ENCODE measurements around the gene AHSP. TPM values are rescaled to one million over a fixed set of nuclear protein-coding genes. Genes with fewer than 3 reads are reported as not detected.

Gene AHSP
- total RNA-seq, 4 donors from 2014 or later = not detected

DNA sequence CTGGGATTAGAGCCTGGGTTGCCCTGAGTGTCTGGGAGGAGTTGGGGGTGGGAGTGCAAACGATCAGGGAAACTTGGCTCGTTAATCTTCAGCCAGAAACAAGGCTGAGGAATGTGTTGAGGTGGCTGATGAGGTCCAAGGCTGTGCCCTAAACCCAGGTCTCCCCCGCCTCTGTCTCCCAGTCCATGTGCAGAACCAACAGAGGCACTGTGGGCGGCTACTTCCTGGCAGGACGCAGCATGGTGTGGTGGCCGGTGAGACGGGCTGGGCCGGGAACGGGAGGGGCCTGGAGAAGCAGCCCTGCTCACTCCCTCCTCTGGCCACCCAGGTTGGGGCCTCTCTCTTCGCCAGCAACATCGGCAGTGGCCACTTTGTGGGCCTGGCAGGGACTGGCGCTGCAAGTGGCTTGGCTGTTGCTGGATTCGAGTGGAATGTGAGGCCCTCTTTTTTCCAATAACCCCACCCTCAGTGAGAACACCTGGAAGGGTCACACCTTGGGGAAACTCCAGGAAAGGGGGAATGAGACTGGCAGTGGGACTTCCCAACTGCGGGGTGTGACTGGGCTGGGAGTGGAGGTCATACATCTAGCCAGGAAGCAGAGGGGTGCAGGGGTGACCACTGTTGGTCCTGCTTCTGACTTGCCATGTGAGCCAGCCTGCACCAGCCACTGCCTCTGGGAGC lies 43.1 kb upstream of the AHSP start:
- Histone ChIP-seq H3K27me3 (no peaks in the 10 kb centered on the region), H3K9me3 (no peaks in the 10 kb centered on the region), H3K4me3 (no peak overlapping the region), H3K27ac (no peak overlapping the region), H3K4me1 (peaks cover 0 to 36% (median 16%) of the 10 kb centered on the region in 4 donors), H3K36me3 (peaks cover 0 to under 1% (median 0%) of the 10 kb centered on the region in 3 donors)
- no peak for DNase-seq (ENCODE audit: low spot score in 2 of 2)
- WGBS, 2 donors = 39 to 41% methylated on average over 11 to 14 of the region's 14 CpGs
- TF ChIP-seq, protein P1, sequence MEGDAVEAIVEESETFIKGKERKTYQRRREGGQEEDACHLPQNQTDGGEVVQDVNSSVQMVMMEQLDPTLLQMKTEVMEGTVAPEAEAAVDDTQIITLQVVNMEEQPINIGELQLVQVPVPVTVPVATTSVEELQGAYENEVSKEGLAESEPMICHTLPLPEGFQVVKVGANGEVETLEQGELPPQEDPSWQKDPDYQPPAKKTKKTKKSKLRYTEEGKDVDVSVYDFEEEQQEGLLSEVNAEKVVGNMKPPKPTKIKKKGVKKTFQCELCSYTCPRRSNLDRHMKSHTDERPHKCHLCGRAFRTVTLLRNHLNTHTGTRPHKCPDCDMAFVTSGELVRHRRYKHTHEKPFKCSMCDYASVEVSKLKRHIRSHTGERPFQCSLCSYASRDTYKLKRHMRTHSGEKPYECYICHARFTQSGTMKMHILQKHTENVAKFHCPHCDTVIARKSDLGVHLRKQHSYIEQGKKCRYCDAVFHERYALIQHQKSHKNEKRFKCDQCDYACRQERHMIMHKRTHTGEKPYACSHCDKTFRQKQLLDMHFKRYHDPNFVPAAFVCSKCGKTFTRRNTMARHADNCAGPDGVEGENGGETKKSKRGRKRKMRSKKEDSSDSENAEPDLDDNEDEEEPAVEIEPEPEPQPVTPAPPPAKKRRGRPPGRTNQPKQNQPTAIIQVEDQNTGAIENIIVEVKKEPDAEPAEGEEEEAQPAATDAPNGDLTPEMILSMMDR (IDR thresholded peaks at IDR 0.05) = no peak
- no peak for TF ChIP-seq POLR2A (IDR thresholded peaks at IDR 0.05)
- no peak for TF ChIP-seq EP300 (IDR thresholded peaks at IDR 0.05)

DNA sequence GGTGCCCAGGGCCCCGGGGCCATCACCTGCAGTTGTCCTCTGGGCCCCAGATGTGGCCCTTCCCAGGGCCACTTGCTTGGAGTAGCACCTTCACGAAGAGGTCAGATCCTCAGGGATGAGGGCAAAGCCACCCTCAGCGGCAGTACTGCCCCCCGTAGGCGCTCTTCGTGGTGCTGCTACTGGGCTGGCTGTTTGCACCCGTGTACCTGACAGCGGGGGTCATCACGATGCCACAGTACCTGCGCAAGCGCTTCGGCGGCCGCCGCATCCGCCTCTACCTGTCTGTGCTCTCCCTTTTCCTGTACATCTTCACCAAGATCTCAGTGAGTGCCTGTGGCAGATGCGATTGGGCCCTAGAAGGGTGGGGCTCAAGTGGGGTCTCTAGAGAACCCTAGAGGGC lies 42.1 kb upstream of the AHSP start:
- TF ChIP-seq POLR2A (IDR thresholded peaks at IDR 0.05) (no peak), EP300 (IDR thresholded peaks at IDR 0.05) (no peak)
- Histone ChIP-seq H3K36me3 (peaks cover 0 to 10% (median 0%) of the 10 kb centered on the region in 3 donors), H3K9me3 (no peaks in the 10 kb centered on the region), H3K27ac (no peak overlapping the region), H3K4me3 (no peak overlapping the region), H3K4me1 (peaks cover 0 to 29% (median 16%) of the 10 kb centered on the region in 4 donors), H3K27me3 (no peaks in the 10 kb centered on the region)
- 91 to 96% methylated on average over 15 to 17 of the region's 17 CpGs for WGBS, 2 donors
- DNase-seq (ENCODE audit: low spot score in 2 of 2) = no peak

DNA sequence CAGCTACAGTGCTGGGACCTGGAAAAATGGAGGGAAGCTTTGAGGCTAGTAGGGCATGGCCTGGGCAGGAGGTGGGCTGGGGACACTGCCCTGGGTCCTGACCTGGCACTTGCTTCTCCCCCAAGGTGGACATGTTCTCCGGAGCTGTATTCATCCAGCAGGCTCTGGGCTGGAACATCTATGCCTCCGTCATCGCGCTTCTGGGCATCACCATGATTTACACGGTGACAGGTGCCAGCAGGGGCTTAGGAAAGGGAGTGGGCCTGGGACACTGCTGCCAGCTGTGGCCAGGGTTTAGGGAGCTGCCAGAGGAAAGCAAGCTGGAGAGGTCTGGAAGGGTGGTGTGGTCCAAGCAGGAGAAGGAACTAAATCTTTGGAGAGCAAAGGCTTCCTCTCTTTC lies 41.7 kb upstream of the AHSP start:
- TF ChIP-seq EP300 (IDR thresholded peaks at IDR 0.05) (no peak), POLR2A (IDR thresholded peaks at IDR 0.05) (no peak)
- TF ChIP-seq, protein P1 (IDR thresholded peaks at IDR 0.05) = no peak
- Histone ChIP-seq H3K9me3 (no peaks in the 10 kb centered on the region), H3K27me3 (no peaks in the 10 kb centered on the region), H3K4me3 (no peak overlapping the region), H3K4me1 (peaks cover 0 to 26% (median 16%) of the 10 kb centered on the region in 4 donors), H3K36me3 (peaks cover 0 to 15% (median 0%) of the 10 kb centered on the region in 3 donors), H3K27ac (no peak overlapping the region)
- DNase-seq (ENCODE audit: low spot score in 2 of 2) = no peak
- 97 to 100% methylated on average over 4 to 5 of the region's 5 CpGs for WGBS, 2 donors

DNA sequence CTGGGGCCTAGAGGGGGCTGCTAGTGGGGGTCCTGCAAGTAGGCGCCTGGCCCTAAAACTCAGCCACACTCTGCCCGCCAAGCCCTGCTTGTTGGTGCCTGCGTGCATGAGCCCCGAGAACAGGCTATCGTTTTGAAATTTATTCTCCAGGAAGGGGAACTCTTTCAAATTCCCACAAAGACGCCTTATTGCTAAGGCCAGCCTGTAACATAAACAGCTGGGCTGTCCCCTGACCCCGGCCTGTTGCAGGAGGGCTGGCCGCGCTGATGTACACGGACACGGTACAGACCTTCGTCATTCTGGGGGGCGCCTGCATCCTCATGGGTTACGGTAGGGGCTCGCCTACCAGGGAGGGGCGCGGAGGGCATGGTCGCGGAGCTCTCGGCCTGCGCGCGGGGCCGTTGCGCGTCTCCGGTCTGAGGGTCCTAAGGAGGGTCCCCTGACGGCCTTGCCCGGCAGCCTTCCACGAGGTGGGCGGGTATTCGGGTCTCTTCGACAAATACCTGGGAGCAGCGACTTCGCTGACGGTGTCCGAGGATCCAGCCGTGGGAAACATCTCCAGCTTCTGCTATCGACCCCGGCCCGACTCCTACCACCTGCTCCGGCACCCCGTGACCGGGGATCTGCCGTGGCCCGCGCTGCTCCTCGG lies 40.5 kb upstream of the AHSP start:
- no peak overlapping the region for H3K27ac ChIP-seq
- H3K9me3 ChIP-seq = no peaks in the 10 kb centered on the region
- H3K27me3 ChIP-seq = no peaks in the 10 kb centered on the region
- peak overlapping the region; percentile 32 to 81 (median 60) for H3K4me3 ChIP-seq
- H3K36me3 ChIP-seq = peaks cover 0 to 25% (median 4%) of the 10 kb centered on the region in 3 donors
- no peak for TF ChIP-seq POLR2A (IDR thresholded peaks at IDR 0.05)
- TF ChIP-seq, protein P1 (IDR thresholded peaks at IDR 0.05) = no peak
- TF ChIP-seq EP300 (IDR thresholded peaks at IDR 0.05) = no peak
- DNase-seq (ENCODE audit: low spot score in 2 of 2) = no peak
- peaks cover 0 to 26% (median 16%) of the 10 kb centered on the region in 4 donors for H3K4me1 ChIP-seq
- WGBS, 2 donors = 6 to 9% methylated on average over 37 to 46 of the region's 48 CpGs

DNA sequence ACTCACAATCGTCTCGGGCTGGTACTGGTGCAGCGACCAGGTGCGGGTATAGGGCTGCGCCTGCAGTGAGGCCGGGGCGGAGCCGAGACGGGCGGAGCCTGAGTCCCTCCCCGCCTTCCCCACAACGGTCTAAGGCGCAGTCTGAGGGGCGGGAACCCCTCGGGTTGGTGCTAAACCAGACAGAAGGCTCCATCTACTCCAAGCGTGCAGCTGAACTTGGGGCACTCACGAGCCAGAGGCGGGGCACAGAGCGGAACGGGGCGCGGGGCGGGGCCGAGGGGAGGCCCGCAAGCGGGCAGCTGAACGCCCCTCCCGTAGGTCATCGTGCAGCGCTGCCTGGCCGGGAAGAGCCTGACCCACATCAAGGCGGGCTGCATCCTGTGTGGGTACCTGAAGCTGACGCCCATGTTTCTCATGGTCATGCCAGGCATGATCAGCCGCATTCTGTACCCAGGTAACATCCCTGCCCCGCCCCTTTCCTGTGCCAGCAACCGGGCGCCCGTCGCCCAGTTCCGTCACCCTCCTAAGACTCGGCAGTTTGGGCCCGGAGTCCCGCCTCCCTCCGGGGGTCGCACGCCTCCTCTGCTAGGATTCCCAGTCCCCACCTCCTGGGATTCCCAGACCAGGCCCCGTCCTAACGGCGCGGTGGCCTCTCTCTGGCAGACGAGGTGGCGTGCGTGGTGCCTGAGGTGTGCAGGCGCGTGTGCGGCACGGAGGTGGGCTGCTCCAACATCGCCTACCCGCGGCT lies 39.8 kb upstream of the AHSP start:
- Histone ChIP-seq H3K9me3 (no peaks in the 10 kb centered on the region), H3K4me3 (peak overlapping the region; percentile 32 to 81 (median 60)), H3K27me3 (no peaks in the 10 kb centered on the region), H3K27ac (no peak overlapping the region), H3K36me3 (peaks cover 0 to 32% (median 4%) of the 10 kb centered on the region in 3 donors), H3K4me1 (peaks cover 0 to 26% (median 16%) of the 10 kb centered on the region in 4 donors)
- TF ChIP-seq, protein P1 (IDR thresholded peaks at IDR 0.05) = no peak
- no peak for TF ChIP-seq POLR2A (IDR thresholded peaks at IDR 0.05)
- TF ChIP-seq EP300 (IDR thresholded peaks at IDR 0.05) = no peak
- WGBS, 2 donors = 0 to 10% methylated on average over 8 to 56 of the region's 60 CpGs
- no peak for DNase-seq (ENCODE audit: low spot score in 2 of 2)
